ENCODE measurements around the gene JUNB.

Gene JUNB
- total RNA-seq, result 164 to 760 (median 337) reads per million in 17 experiments

DNA sequence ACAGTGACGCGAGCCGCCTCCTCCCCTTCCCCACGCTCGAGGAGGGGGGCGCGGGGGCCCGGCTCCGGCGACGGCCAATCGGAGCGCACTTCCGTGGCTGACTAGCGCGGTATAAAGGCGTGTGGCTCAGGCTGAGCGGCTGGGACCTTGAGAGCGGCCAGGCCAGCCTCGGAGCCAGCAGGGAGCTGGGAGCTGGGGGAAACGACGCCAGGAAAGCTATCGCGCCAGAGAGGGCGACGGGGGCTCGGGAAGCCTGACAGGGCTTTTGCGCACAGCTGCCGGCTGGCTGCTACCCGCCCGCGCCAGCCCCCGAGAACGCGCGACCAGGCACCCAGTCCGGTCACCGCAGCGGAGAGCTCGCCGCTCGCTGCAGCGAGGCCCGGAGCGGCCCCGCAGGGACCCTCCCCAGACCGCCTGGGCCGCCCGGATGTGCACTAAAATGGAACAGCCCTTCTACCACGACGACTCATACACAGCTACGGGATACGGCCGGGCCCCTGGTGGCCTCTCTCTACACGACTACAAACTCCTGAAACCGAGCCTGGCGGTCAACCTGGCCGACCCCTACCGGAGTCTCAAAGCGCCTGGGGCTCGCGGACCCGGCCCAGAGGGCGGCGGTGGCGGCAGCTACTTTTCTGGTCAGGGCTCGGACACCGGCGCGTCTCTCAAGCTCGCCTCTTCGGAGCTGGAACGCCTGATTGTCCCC is at the start of gene JUNB:
TSS of gene JUNB (plus strand) at position 142 of the 706 bp plus-strand sequence. CDS start at position 428, 286 bp downstream.
- DNase-seq, result peak; percentile 99

DNA sequence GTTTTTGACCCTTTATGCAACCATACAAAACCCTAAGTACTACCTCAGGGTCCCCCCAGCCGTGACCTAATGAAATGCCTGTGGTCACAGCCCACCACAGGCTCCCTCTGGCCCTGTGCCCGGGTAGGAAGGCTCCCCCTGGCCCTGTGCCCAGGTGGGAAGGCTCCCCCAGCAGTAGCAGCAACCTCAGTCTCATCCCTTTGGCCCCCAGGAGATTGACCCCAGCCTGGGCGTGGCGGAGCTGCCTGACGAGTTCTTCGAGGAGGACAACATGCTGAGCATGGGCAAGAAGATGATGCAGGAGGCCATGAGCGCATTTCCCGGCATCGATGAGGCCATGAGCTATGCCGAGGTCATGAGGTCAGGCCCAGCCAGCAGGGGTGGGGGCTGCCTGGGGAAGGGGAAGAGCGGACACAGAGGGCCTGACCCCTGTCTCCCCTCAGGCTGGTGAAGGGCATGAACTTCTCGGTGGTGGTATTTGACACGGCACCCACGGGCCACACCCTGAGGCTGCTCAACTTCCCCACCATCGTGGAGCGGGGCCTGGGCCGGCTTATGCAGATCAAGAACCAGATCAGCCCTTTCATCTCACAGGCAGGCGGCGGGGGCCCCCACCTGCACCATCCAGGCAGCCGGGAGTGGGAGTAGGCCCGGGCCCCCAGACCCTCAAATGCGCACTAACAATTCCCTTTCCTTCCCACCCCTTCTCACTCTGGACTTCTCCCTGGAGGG is 46.0 kb upstream of the JUNB start:
- no peak for DNase-seq

DNA sequence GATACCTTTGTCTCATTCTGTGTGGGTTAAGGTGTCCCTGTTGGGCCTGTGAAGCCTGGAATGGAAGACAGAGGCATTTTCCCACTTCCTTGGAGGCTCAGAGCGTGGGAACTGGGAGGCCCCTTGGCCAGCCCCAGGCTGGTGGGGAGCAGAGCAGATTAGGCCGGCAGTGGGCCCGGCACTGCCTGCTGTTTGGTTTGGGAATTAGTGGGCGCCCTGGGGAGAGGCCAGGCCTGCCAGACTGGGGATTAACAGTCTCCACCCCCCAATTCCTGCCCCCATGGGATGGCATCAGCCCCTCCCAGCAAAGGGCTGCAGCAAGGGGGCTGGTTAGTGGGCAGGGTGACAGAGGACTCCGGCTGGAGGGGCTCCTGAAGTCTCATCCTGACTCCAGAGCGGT is 42.8 kb upstream of the JUNB start:
- no peak for DNase-seq

DNA sequence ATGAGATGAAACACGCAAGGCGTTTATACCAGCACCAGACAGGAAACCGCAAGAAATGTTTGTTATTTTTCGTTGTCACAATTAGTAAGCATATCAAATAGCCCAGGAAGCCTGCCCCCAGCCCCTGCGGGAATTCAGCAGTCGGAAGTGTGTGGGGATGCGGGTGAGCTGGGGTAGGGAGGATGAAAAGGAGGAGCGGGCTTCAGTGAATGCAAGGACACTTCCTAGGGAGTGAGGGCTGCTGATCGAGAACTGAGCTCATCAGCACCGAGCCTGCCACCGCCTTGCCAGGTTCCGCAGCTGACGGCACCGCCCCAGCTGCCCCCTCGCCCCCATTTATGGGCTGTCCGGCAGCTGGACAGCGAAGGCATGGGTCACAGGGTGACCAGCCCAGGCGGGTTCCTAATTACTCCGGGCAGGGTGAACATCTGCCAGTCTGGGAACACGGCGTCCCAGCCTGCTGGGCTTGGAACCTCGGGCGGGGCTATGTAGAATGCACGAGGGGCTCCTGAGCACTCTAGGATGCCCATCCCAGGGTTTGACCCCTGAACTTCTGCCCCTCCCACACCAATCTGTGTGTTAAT is 41.3 kb upstream of the JUNB start:
- no peak for DNase-seq

DNA sequence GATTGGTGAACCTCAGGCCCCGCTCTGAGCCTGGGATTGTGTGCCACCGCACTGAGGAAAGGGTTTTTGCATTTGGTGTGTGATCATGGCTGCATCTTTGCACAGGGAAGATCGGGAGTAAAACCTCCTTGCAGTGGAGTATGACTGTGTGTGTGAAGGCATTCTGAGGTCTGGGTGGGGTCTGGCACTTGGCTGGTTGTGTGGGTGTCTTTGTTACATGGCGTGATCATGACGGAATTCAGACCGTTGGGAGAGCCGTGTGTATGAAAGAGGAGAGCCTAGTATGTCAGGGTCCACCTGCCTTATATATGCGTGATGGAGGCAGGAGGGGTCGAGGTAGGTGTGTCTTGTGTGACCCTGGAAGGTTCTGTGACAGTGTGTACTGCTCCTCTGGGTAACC is 40.4 kb upstream of the JUNB start:
- no peak for DNase-seq

DNA sequence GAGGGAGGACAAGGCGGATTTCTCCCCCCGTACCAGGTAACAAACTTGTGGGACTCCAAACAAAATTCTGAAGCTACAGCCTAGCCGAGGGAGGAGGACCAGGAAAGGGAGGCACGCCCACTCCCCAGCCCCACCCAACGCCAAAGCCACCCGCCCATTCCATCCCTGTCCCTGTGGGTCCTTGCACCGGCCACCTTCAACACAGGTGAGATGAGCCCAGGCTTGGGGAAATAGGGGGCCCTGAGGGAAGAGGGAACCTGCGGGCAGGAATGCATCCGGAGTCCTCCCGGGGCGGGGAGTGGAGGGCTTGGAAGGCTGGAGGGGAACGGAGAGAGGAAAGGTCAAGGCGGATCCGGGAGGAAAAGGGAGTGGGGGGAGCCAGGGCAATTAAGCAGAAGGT is 39.7 kb upstream of the JUNB start, which contains the start of gene BEST2:
TSS of gene BEST2 (plus strand) at position 157 of the 400 bp plus-strand sequence. CDS start 802 bp downstream, outside the sequence.
- no peak for DNase-seq

DNA sequence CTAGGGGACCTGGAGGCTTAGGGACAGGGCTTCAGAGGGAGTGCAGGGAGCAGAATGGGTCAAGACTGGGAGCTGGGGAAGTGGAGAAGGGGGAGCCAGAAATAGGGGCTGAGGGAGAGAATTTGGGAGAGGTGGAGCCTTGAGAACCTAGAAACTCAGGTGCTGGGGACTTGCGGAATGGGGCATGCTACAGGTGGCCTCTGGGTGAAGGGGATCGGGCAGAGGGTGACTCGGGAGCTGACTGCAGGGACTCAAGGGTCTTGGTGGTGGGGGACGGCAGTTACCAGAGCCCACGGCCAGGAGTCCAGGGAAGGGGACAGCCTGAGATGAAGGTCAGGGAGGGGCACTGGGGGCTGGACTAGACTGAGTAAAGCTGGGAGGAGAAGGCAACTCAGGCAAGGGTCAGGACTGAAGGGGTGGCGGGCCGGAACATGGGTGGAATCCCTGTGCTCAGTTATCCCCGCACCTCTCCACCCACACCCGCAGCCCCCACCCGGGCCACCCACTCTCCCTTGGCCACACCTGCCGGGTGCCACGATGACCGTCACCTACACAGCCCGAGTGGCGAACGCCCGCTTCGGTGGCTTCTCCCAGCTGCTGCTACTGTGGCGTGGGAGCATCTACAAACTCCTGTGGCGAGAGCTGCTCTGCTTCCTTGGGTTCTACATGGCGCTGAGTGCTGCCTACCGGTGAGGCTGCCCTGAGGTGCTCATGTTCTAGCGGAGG is 39.1 kb upstream of the JUNB start:
- DNase-seq, result no peak

DNA sequence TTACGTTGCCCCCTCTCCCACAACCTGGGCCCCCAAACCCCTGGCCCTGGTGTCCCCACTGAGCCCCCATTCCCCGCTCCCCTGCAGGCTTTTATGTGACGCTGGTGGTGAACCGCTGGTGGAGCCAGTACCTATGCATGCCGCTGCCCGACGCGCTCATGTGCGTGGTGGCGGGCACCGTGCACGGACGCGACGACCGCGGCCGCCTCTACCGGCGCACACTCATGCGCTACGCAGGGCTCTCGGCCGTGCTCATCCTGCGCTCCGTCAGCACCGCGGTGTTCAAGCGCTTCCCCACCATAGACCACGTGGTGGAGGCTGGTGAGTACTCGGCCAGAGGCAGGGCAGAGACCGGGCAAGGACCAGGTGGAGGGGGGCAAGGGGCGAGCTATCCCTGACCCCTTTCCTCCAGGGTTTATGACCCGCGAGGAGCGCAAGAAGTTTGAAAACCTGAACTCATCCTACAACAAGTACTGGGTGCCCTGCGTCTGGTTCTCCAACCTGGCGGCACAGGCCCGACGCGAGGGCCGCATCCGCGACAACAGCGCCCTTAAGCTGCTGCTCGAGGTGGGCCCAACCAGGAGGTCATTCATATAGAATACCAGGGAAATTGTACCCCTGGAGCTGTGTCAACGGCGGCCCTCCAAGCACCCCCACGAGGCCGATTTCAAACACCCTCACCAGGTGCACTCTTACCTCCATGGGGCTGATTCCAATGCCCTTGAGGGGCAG is 36.7 kb upstream of the JUNB start:
- DNase-seq, result no peak

DNA sequence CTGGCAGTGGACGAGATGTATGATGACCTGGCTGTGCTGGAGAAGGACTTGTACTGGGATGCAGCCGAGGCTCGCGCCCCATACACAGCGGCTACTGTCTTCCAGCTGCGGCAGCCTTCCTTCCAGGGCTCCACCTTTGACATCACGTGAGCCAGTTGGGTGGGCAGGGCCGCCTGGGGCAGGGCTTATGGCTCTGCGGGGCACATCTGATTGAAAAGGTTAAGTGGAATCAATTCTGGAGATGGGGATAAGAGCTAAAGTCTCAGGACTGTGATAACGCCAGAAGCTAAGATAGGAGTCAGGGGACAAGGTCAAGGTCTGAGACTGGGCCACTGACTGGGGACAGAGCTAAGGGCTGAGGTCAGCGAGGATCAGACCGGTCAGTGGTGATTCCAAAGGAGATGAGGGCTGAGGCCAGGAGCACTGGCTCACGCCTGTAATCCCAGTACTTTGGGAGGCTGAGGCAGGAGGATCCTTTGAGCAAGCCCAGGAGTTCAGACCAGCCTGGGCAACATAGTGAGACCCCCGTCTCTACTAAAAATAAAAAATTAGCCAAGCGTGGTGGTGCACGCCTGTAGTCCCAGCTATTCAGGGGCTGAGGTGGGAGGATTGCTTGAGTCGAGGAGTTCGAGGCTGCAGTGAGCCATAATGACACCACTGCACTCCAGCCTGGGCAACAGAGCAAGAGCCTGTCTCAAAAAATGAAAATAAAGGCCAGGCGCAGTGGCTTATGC is 35.0 kb upstream of the JUNB start:
- no peak for DNase-seq

DNA sequence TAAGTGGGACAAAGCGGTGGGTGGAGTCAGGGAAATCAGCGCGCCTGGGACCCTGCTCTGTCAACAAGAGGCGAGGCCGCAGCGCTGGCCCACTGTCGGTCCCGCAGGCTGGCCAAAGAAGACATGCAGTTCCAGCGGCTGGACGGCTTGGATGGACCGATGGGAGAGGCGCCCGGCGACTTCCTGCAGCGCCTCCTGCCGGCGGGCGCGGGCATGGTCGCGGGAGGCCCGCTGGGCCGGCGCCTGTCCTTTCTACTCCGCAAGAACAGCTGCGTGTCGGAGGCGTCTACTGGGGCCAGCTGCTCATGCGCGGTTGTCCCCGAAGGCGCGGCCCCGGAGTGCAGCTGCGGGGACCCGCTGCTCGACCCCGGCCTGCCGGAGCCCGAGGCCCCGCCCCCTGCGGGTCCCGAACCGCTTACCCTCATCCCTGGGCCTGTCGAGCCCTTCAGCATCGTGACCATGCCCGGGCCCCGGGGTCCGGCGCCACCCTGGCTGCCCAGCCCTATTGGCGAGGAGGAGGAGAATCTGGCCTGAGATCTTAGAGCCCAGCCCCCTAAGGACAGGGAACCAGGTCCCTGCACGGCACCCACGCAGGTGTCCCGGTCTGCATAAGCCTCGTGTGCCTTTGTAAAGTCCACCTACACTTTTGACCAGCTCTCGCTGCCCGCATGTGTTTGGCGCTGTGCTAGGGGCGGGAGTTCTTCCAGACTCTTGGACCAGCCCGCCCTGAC is 33.6 kb upstream of the JUNB start:
- DNase-seq, result peak; percentile 83 to 90 (median 88)

DNA sequence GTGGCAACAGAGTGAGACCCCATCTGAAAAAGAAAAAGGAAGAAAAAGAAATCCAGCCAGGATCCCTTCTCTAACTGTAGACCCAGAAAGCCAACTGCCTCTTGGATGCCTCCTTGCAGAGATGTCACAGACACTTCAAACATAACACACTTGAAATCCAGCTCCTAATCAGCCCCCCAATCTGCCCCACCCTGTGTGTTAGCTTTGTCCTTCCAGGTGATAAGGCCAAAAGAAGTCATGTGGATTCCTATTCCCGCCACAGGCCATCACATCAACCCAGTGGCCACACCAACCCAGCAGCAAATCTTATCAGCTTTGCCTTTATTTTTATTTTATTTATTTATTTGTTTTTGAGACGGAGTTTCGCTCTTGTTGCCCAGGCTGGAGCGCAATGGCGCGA is 31.6 kb upstream of the JUNB start:
- no peak for DNase-seq

DNA sequence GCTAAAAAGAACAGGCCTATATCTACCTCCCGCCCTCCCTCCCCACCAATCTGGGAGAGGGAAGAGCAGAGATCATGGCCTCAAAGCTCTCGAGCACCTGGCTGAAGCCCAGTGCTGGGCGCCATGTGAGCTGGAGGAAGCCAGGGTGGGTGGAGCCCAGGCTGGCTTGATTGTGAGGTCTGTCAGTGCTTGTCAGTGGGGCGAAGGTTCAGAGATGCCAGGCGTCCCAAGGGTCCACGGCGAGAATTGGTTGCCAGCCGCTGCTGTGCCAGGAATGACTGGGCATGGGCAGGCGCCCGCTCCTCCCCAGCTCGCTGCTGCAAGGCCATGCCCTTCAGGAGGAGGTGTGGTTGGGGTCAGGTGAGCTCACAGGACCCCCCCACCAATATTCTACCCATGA is 28.2 kb upstream of the JUNB start:
- no peak for DNase-seq

DNA sequence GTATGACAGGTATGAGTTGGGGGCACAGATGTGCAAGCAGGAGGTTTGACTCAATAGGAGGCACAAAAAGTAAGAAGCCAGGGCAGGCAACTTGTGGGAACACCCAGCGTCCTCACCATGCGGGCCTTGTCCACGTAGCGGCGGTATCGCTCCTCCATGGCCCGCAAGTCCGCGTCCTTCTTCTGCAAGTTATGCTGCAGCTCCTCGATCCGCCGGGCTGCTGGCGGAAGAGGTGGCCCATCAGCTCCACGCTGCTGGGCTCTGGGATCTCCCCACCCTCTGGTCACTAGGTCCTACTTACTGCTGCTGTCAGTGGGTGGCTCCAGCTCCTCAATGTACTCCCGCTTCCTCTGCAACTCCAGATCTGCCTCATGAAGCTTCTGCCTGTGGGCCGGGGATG is 26.6 kb upstream of the JUNB start:
- DNase-seq, result no peak

DNA sequence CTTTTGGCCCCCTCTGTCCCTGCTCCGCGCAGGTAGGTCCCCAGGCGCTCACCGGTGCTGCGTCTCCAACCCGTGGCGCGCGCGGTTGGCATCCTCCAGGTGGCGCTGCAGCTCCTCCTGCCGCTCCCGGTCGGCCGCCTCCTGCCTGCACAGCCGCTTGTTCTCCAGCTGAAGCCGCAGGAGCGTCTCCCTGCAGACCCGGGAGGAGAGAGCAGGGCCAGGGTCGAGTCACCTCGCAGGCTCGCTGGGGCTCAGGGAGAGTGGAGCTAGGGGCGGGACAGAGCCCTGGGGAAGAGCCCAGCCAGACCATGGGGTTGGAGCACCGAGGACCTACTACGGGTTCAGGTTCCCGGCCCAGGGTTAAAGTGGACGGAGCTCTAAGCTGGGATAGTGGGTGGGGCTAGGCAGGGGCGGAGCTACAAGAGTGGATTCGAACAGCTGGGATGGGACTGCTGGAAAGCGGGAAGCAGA is 25.2 kb upstream of the JUNB start:
- DNase-seq, result peak; percentile 82 to 93 (median 88)

DNA sequence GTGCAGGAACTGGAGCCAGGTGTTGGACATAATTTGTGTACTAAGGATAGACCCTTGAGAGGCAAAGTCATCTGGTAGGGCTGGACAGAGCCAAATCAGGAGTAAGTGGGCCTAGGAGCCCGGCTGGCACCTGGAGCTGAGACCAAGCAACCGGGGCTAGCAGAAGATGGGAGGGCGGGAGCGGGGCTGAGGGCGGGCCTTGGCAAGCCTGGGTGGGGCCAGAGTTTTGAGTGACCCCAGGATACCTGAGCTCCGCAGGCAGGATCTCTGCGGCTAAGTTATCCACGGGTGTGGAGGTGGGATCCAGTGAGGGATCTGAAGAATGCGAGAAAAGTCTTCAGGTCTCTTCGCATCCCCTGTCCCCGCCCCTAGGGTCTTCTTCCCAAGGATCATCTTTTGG is 24.1 kb upstream of the JUNB start:
- no peak for DNase-seq

DNA sequence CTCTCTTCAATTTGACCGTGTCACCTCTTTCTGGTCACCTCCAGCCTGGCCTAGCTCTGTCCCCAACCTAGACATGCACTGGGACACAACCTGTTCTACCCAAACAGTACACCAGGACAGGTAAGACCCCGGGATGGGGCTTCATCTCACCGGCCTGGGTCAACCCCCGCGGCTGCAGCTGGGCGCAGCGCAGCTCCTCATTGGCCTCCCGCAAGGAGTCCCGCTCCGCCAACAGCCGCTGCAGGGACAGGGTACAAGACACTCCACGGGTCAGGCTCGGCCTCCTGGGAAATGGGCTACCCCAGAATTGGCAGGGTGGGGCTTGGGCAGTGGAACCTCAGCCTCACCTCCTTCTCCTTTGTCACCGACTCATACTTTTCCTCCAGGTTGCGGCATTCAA is 23.6 kb upstream of the JUNB start:
- DNase-seq, result no peak

DNA sequence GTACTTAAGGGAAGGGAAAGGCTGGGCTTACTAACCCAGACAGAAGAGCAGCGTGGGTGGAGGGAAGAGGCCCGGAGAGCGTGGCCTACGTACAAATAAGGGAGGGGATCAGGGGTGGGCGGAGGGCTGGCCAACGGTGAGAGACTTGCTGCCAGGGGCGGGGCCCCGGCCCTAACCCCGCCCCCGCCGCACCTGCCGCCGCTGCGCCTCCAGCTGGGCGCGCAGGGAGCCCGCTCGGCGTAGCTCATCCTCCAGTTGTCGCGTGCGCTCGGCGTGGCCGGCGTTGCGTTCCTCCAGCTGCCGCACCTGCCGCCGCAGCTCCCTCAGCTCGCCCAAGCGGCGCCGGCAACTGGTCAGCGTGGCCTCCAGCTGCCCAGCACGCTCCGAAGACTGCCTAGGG is 21.6 kb upstream of the JUNB start:
- DNase-seq, result peak in 2 of 4 experiments; percentile 14 to 33

DNA sequence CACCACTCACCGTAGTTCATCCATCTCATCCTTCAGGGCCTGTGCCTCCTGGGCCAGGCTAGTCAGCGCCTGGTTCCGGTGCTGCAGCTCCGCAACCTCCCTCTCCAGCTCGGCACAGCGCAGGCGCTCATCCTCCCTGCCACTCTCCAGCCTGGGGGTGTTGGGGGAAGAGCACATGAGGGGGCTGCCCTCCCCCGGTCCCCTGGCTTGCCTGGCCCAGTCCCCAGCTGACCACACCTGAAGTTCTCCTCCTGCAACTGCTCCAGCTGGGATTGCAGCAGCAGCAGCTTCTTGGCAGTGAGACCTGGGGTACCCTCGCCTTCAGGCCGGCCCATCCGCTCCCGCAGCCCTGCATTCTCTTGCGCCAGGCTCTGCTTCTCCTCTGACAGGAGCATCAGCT is 20.4 kb upstream of the JUNB start:
- no peak for DNase-seq

DNA sequence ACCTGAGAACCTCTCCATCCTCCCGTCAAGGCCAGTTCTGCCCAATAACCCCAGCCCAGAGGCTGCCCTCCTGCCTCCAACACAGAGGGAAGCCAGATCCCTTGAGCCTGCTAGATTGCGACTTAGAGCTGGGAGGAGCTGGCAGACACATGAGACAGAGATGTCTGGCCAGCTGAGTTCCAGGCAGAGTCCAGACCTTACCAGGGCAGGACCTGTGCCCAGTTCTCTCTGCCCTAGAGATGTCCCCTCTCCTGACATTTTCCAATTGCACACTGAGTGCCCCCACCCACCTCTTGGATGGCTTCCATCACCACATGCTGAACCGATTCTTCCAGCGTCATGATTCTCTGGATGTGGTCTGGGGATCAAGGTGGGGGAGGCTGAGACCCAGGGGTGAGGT is 19.0 kb upstream of the JUNB start:
- DNase-seq, result no peak

DNA sequence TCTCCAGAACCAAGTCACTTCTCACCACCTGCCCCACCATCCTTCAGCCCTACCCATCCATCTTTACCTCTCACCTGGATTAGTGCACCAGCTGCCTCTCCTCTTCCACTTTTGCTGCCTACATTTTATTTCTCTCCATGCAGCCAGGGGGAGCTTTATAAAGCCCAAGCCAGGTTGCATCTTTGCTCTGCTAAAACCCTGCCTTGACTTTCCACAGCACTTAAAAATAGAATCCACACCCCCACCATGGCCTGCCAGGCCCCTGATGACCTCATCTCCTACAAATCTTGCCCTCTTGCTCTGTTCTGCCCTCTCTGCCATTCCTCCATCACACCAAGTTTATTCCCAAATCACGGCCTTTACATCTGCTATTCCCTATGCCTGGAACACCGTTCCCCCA is 17.7 kb upstream of the JUNB start:
- DNase-seq, result peak in 3 of 4 experiments; percentile 39 to 49 (median 43)
